K562 (cell line): ENCODE measurements around the gene WWP2. TPM values are rescaled to one million over a fixed set of nuclear protein-coding genes. Genes with fewer than 3 reads are reported as not detected.

Source experiments
- CBFA2T3 ChIP-seq: fragments of 450-650 bp; IDR thresholded peaks from 2 replicates; pipeline ENCODE4 v1.6.1; 2017
- ESRRA ChIP-seq: fragments of 450-650 bp; IDR thresholded peaks from 2 replicates; pipeline ENCODE4 v1.6.1; 2014; ENCODE audit warnings: low read depth, mild to moderate bottlenecking, moderate library complexity, borderline replicate concordance
- ETS2 ChIP-seq: IDR thresholded peaks from 2 replicates; pipeline ENCODE4 v1.6.1; 2016; ENCODE audit warnings: borderline replicate concordance, missing genetic modification characterization, mild to moderate bottlenecking, moderate library complexity, missing compliant biosample characterization; ENCODE audit not compliant: poor library complexity, severe bottlenecking
- HINFP ChIP-seq: fragments of 450-650 bp; conservative IDR thresholded peaks from 2 replicates; pipeline ENCODE4 v1.6.1; 2016; ENCODE audit warnings: missing genetic modification characterization, low read depth, mild to moderate bottlenecking, control low read depth, missing compliant biosample characterization
- HMBOX1 ChIP-seq: sonication (generic); IDR thresholded peaks from 2 replicates; pipeline ENCODE4 v1.6.1; 2016
- JUNB ChIP-seq: fragments of 450-650 bp; formaldehyde crosslinking; conservative IDR thresholded peaks from 2 replicates; pipeline ENCODE4 v1.4.0; 2020; ENCODE audit warnings: mild to moderate bottlenecking
- NR2C1 ChIP-seq, 2 experiments: fragments of 450-650 bp; IDR thresholded peaks; 2 replicates each; pipeline ENCODE4 v1.6.1; 2017; ENCODE audit warnings: mild to moderate bottlenecking in 2 of 2, antibody characterized with exemption in 1 of 2, inconsistent platforms in 1 of 2, missing compliant biosample characterization in 1 of 2, missing genetic modification characterization in 1 of 2
- POLR2B ChIP-seq: fragments of 450-650 bp; IDR thresholded peaks from 2 replicates; pipeline ENCODE4 v1.6.1; 2018; ENCODE audit warnings: low read depth; ENCODE audit not compliant: partially characterized antibody
- RBM17 ChIP-seq: fragments of 200-400 bp; formaldehyde crosslinking; IDR thresholded peaks from 2 replicates; pipeline ENCODE4 v1.6.1; 2017; ENCODE audit warnings: low read depth, mild to moderate bottlenecking, low read length, borderline replicate concordance
- SIN3A ChIP-seq, 2 experiments: fragments of 150-350 bp in 1 of 2; IDR thresholded peaks; 2 replicates each; pipeline ENCODE4 v1.6.1; 2011 to 2016; ENCODE audit warnings: borderline replicate concordance in 2 of 2, low read depth in 2 of 2, low read length in 2 of 2, mild to moderate bottlenecking in 2 of 2, moderate library complexity in 2 of 2; ENCODE audit not compliant: control insufficient read depth in 1 of 2
- XRCC4 ChIP-seq: IDR thresholded peaks from one replicate; pipeline ENCODE4 v1.6.1; 2011; ENCODE audit not compliant: insufficient read depth, insufficient read length; ENCODE audit errors: extremely low read depth
- ZNF277 ChIP-seq: fragments of 250-450 bp; sonication (Bioruptor Pico); IDR thresholded peaks from 2 replicates; pipeline ENCODE4 v1.8.0; 2022; ENCODE audit warnings: inconsistent platforms, mild to moderate bottlenecking, moderate library complexity, borderline replicate concordance
- ZNF280A ChIP-seq: fragments of 450-650 bp; IDR thresholded peaks from 2 replicates; pipeline ENCODE4 v1.6.1; 2018; ENCODE audit warnings: mild to moderate bottlenecking, low read depth; ENCODE audit not compliant: partially characterized antibody
- ZNF395 ChIP-seq: fragments of 200-800 bp; sonication (Bioruptor generic); IDR thresholded peaks from 2 replicates; pipeline ENCODE4 v1.6.1; 2017; ENCODE audit warnings: missing genetic modification characterization, missing compliant biosample characterization
- ZNF507 ChIP-seq: conservative IDR thresholded peaks from 2 replicates; pipeline ENCODE4 v1.6.1; 2017; ENCODE audit warnings: missing genetic modification characterization, missing compliant biosample characterization
- ZNF561 ChIP-seq: fragments of 450-650 bp; formaldehyde crosslinking; conservative IDR thresholded peaks from 2 replicates; pipeline ENCODE4 v1.4.0; 2020; ENCODE audit warnings: mild to moderate bottlenecking, moderate library complexity
- ZNF75A ChIP-seq: fragments of 450-650 bp; formaldehyde crosslinking; IDR thresholded peaks from 2 replicates; pipeline ENCODE4 v1.4.0; 2020; ENCODE audit warnings: mild to moderate bottlenecking
- ZNF778 ChIP-seq: fragments of 450-650 bp; formaldehyde crosslinking; IDR thresholded peaks from 2 replicates; pipeline ENCODE4 v1.4.0; 2020; ENCODE audit warnings: mild to moderate bottlenecking, moderate library complexity
- ZNF830 ChIP-seq: fragments of 250-450 bp; sonication (Bioruptor Pico); IDR thresholded peaks from 2 replicates; pipeline ENCODE4 v1.5.0; 2021; ENCODE audit warnings: mild to moderate bottlenecking
- ZSCAN29 ChIP-seq: fragments of 450-650 bp; IDR thresholded peaks from 2 replicates; pipeline ENCODE4 v1.6.1; 2017
- polyA plus RNA-seq, 8 experiments: library from polyadenylated mRNA; depleted of rRNA in 4 of 8; stranded (reverse) in 5 of 8; unstranded in 3 of 8; fragments of >200 nt; fragmentation: Nextera tagmentation in 2 of 8; fragmentation: Illumina TruSeq in 1 of 8; extraction: Ambion mirVana in 2 of 8; extraction: Trizol in 1 of 8; gene quantifications; 2 replicates each; pipeline versions ENCODE4 v1.2.1 to v1.2.3, GENCODE V29; 2011 to 2014; ENCODE audit warnings: inconsistent platforms in 1 of 8, missing spikeins in 1 of 8
- total RNA-seq, 7 experiments: library from RNA; depleted of rRNA in 6 of 7; stranded (reverse); fragments of >200 nt in 6 of 7; fragmentation: Illumina TruSeq in 2 of 7; extraction: Trizol in 2 of 7; gene quantifications; 2 replicates each; pipeline versions ENCODE4 v1.2.1 to v1.2.3, GENCODE V29; 2011 to 2021; ENCODE audit warnings: low replicate concordance in 1 of 7

The WWP2 gene
- total and polyA plus RNA-seq, 9 of the 15 experiments (the other 6 are each of a cell fraction or from before 2014, with no cell fraction given) = 1.9 to 34.4 (median 14.6) TPM

GRCh38 chr16:69761983-69762813 lies at the start of gene WWP2 (continued):
- no peak for TF ChIP-seq ZNF277 (CRISPR knock-in tag)
- peak; percentile 91 to 97; a peak in 3 of 4 replicates for TF ChIP-seq SIN3A (IDR thresholded peaks at IDR 0.05; ENCODE audit: borderline replicate concordance in 2 of 2, control insufficient read depth in 1 of 2, low read depth in 2 of 2, low read length in 2 of 2)
- no peak for TF ChIP-seq HMBOX1
- no peak for TF ChIP-seq ESRRA
- TF ChIP-seq ZNF561 = no peak
- no peak for TF ChIP-seq JUNB (CRISPR knock-in tag)
- no peak for TF ChIP-seq ZNF778 (CRISPR knock-in tag)
- no peak for TF ChIP-seq RBM17
- TF ChIP-seq ZNF830 = no peak
- TF ChIP-seq CBFA2T3 = no peak
- no peak for TF ChIP-seq XRCC4
- TF ChIP-seq ZNF507 (tag) = no peak
- no peak for TF ChIP-seq ZNF280A
- no peak; the same call in 1 of the 2 replicates for TF ChIP-seq ZSCAN29
- 0 out of 2 replicates have a peak, but pooled peaks have one; percentile 22 for TF ChIP-seq ZNF395 (CRISPR knock-in tag)
- TF ChIP-seq HINFP (tag) = no peak
- peak; percentile 77 for TF ChIP-seq NR2C1 (IDR thresholded peaks at IDR 0.05)
- TF ChIP-seq NR2C1 (tag; IDR thresholded peaks at IDR 0.05) = peak; percentile 71
- TF ChIP-seq POLR2B = peak; percentile 64
- no peak for TF ChIP-seq ETS2 (tag)
- no peak for TF ChIP-seq ZNF75A (CRISPR knock-in tag)
